GM19023 (cell line): ENCODE data around the gene MT1M.
A peak's percentile ranks its signal among the peaks of the same experiment; 100 is the strongest.
"Not testable (repeated sequence)": the region's sequence is repeated elsewhere in the genome, so short reads cannot be mapped to it uniquely, and the experiment has no call there.

Experiments used
- ATAC-seq: cut with Tn5 transposase; IDR thresholded peaks from one replicate; pipeline ENCODE4 v1.9.1; 2021; ENCODE audit warnings: mild to moderate bottlenecking, moderate library complexity; ENCODE audit not compliant: unreplicated experiment

The MT1M gene

GRCh38 chr16:56671691-56672090 is 39.2 kb downstream of the MT1M start:
- not testable (repeated sequence) for ATAC-seq

- ATAC-seq = not testable (repeated sequence)
Measured at GRCh38 chr16:56672171-56672570, 39.7 kb downstream of the MT1M start.

- ATAC-seq = no peak
Measured at GRCh38 chr16:56672761-56673536, 40.5 kb downstream of the MT1M start.

GRCh38 chr16:56673921-56674320 is 41.5 kb downstream of the MT1M start:
- ATAC-seq = no peak

- not testable (repeated sequence) for ATAC-seq
Measured at GRCh38 chr16:56674570-56674969, 42.1 kb downstream of the MT1M start.

- ATAC-seq = no peak
Measured at GRCh38 chr16:56675685-56676210, 43.3 kb downstream of the MT1M start.

GRCh38 chr16:56677474-56677873 is 45.0 kb downstream of the MT1M start:
- ATAC-seq = no peak

GRCh38 chr16:56679078-56679730 is 46.7 kb downstream of the MT1M start:
- ATAC-seq = no peak

GRCh38 chr16:56679818-56680217 is 47.4 kb downstream of the MT1M start:
- ATAC-seq = no peak

GRCh38 chr16:56681939-56682702 is 49.7 kb downstream of the MT1M start, which contains the start of gene MT1X:
Gene MT1X (plus strand): TSS chr16:56682470. CDS start chr16:56682541, 71 bp downstream.
- ATAC-seq = peak; percentile 99

GRCh38 chr16:56682703-56683397 is 50.4 kb downstream of the MT1M start:
- peak; percentile 19 for ATAC-seq
